ENCODE results near the gene MANSC1.
A peak's percentile ranks its signal among the peaks of the same experiment; 100 is the strongest.
"Not testable (repeated sequence)": the region's sequence is repeated elsewhere in the genome, so short reads cannot be mapped to it uniquely, and the experiment has no call there.

The MANSC1 gene

GRCh38 chr12:12351468-12352185 is 1.6 kb upstream of the MANSC1 start:
- not testable (repeated sequence) for H3K9ac ChIP-seq (ENCODE audit: low read length in 5 of 5); H3K27ac ChIP-seq (ENCODE audit: low read depth, low read length); H3K27me3 ChIP-seq (ENCODE audit: control insufficient read depth in 5 of 5, insufficient read depth in 4 of 5, low read length in 5 of 5); H3K4me3 ChIP-seq (ENCODE audit: low read depth in 1 of 5, low read length in 5 of 5); H3K9me3 ChIP-seq (ENCODE audit: control insufficient read depth in 5 of 5, low read length in 5 of 5); H3K36me3 ChIP-seq (ENCODE audit: control insufficient read depth in 5 of 5, insufficient read depth in 5 of 5, low read length in 5 of 5)
- H3K4me1 ChIP-seq (ENCODE audit: control insufficient read depth in 5 of 5, insufficient read depth in 5 of 5, low read length in 5 of 5): peaks cover 0 to 18% (median 17%) of the 10 kb centered on the region in 5 donors

- Histone ChIP-seq H3K9me3 (ENCODE audit: control insufficient read depth in 5 of 5, low read length in 5 of 5) (no peaks in the 10 kb centered on the region), H3K27me3 (ENCODE audit: control insufficient read depth in 5 of 5, insufficient read depth in 4 of 5, low read length in 5 of 5) (no peaks in the 10 kb centered on the region), H3K9ac (ENCODE audit: low read length in 5 of 5) (no peak overlapping the region), H3K27ac (ENCODE audit: low read depth, low read length) (no peak overlapping the region), H3K36me3 (ENCODE audit: control insufficient read depth in 5 of 5, insufficient read depth in 5 of 5, low read length in 5 of 5) (no peaks in the 10 kb centered on the region), H3K4me3 (ENCODE audit: low read depth in 1 of 5, low read length in 5 of 5) (peak overlapping the region in 1 of 5 donors; percentile 72), H3K4me1 (ENCODE audit: control insufficient read depth in 5 of 5, insufficient read depth in 5 of 5, low read length in 5 of 5) (peaks cover 0 to 17% (median 14%) of the 10 kb centered on the region in 5 donors)
Observed at GRCh38 chr12:12350868-12351463, 924 bp upstream of the MANSC1 start.

- peak overlapping the region in 1 of 5 donors; percentile 7 for H3K4me3 ChIP-seq (ENCODE audit: low read depth in 1 of 5, low read length in 5 of 5)
- no peaks in the 10 kb centered on the region for H3K9me3 ChIP-seq (ENCODE audit: control insufficient read depth in 5 of 5, low read length in 5 of 5)
- no peak overlapping the region for H3K9ac ChIP-seq (ENCODE audit: low read length in 5 of 5)
- peaks cover 0 to 15% (median 7%) of the 10 kb centered on the region in 5 donors for H3K36me3 ChIP-seq (ENCODE audit: control insufficient read depth in 5 of 5, insufficient read depth in 5 of 5, low read length in 5 of 5)
- no peaks in the 10 kb centered on the region for H3K27me3 ChIP-seq (ENCODE audit: control insufficient read depth in 5 of 5, insufficient read depth in 4 of 5, low read length in 5 of 5)
- H3K27ac ChIP-seq (ENCODE audit: low read depth, low read length): peak overlapping the region; percentile 39
- H3K4me1 ChIP-seq (ENCODE audit: control insufficient read depth in 5 of 5, insufficient read depth in 5 of 5, low read length in 5 of 5): peaks cover 0 to 12% (median 4%) of the 10 kb centered on the region in 5 donors
Observed at GRCh38 chr12:12338527-12339168, 11.4 kb downstream of the MANSC1 start.

GRCh38 chr12:12336511-12336910 is 13.5 kb downstream of the MANSC1 start:
- Histone ChIP-seq H3K27me3 (ENCODE audit: control insufficient read depth in 5 of 5, insufficient read depth in 4 of 5, low read length in 5 of 5) (no peaks in the 10 kb centered on the region), H3K9ac (ENCODE audit: low read length in 5 of 5) (no peak overlapping the region), H3K27ac (ENCODE audit: low read depth, low read length) (no peak overlapping the region), H3K9me3 (ENCODE audit: control insufficient read depth in 5 of 5, low read length in 5 of 5) (no peaks in the 10 kb centered on the region), H3K4me1 (ENCODE audit: control insufficient read depth in 5 of 5, insufficient read depth in 5 of 5, low read length in 5 of 5) (peaks cover 0 to 12% (median 4%) of the 10 kb centered on the region in 5 donors), H3K4me3 (ENCODE audit: low read depth in 1 of 5, low read length in 5 of 5) (no peak overlapping the region), H3K36me3 (ENCODE audit: control insufficient read depth in 5 of 5, insufficient read depth in 5 of 5, low read length in 5 of 5) (peaks cover 0 to 11% (median 0%) of the 10 kb centered on the region in 5 donors)

- H3K9me3 ChIP-seq (ENCODE audit: control insufficient read depth in 5 of 5, low read length in 5 of 5): no peaks in the 10 kb centered on the region
- H3K27ac ChIP-seq (ENCODE audit: low read depth, low read length): no peak overlapping the region
- no peak overlapping the region for H3K9ac ChIP-seq (ENCODE audit: low read length in 5 of 5)
- H3K36me3 ChIP-seq (ENCODE audit: control insufficient read depth in 5 of 5, insufficient read depth in 5 of 5, low read length in 5 of 5): peaks cover 0 to 10% (median 0%) of the 10 kb centered on the region in 5 donors
- H3K4me3 ChIP-seq (ENCODE audit: low read depth in 1 of 5, low read length in 5 of 5): no peak overlapping the region
- no peaks in the 10 kb centered on the region for H3K27me3 ChIP-seq (ENCODE audit: control insufficient read depth in 5 of 5, insufficient read depth in 4 of 5, low read length in 5 of 5)
- H3K4me1 ChIP-seq (ENCODE audit: control insufficient read depth in 5 of 5, insufficient read depth in 5 of 5, low read length in 5 of 5): peaks cover 0 to 12% (median 4%) of the 10 kb centered on the region in 5 donors
Observed at GRCh38 chr12:12336049-12336411, 14.0 kb downstream of the MANSC1 start.

GRCh38 chr12:12334367-12335040 is 15.5 kb downstream of the MANSC1 start:
- H3K4me1 ChIP-seq (ENCODE audit: control insufficient read depth in 5 of 5, insufficient read depth in 5 of 5, low read length in 5 of 5): peaks cover 0 to 12% (median 4%) of the 10 kb centered on the region in 5 donors
- H3K4me3 ChIP-seq (ENCODE audit: low read depth in 1 of 5, low read length in 5 of 5): no peak overlapping the region
- H3K27me3 ChIP-seq (ENCODE audit: control insufficient read depth in 5 of 5, insufficient read depth in 4 of 5, low read length in 5 of 5): no peaks in the 10 kb centered on the region
- H3K36me3 ChIP-seq (ENCODE audit: control insufficient read depth in 5 of 5, insufficient read depth in 5 of 5, low read length in 5 of 5): peaks cover 0 to 8% (median 5%) of the 10 kb centered on the region in 5 donors
- no peaks in the 10 kb centered on the region for H3K9me3 ChIP-seq (ENCODE audit: control insufficient read depth in 5 of 5, low read length in 5 of 5)
- no peak overlapping the region for H3K27ac ChIP-seq (ENCODE audit: low read depth, low read length)
- H3K9ac ChIP-seq (ENCODE audit: low read length in 5 of 5): no peak overlapping the region

- Histone ChIP-seq H3K4me1 (ENCODE audit: control insufficient read depth in 5 of 5, insufficient read depth in 5 of 5, low read length in 5 of 5) (peaks cover 2 to 9% (median 4%) of the 10 kb centered on the region in 5 donors), H3K9me3 (ENCODE audit: control insufficient read depth in 5 of 5, low read length in 5 of 5) (no peaks in the 10 kb centered on the region), H3K27me3 (ENCODE audit: control insufficient read depth in 5 of 5, insufficient read depth in 4 of 5, low read length in 5 of 5) (no peaks in the 10 kb centered on the region), H3K4me3 (ENCODE audit: low read depth in 1 of 5, low read length in 5 of 5) (no peak overlapping the region), H3K27ac (ENCODE audit: low read depth, low read length) (no peak overlapping the region), H3K36me3 (ENCODE audit: control insufficient read depth in 5 of 5, insufficient read depth in 5 of 5, low read length in 5 of 5) (peaks cover 0 to 8% (median 5%) of the 10 kb centered on the region in 5 donors), H3K9ac (ENCODE audit: low read length in 5 of 5) (no peak overlapping the region)
Observed at GRCh38 chr12:12333407-12334366, 16.4 kb downstream of the MANSC1 start.

- no peaks in the 10 kb centered on the region for H3K27me3 ChIP-seq (ENCODE audit: control insufficient read depth in 5 of 5, insufficient read depth in 4 of 5, low read length in 5 of 5)
- H3K27ac ChIP-seq (ENCODE audit: low read depth, low read length): no peak overlapping the region
- no peaks in the 10 kb centered on the region for H3K9me3 ChIP-seq (ENCODE audit: control insufficient read depth in 5 of 5, low read length in 5 of 5)
- no peak overlapping the region for H3K4me3 ChIP-seq (ENCODE audit: low read depth in 1 of 5, low read length in 5 of 5)
- no peak overlapping the region for H3K9ac ChIP-seq (ENCODE audit: low read length in 5 of 5)
- peaks cover 0 to 8% (median 5%) of the 10 kb centered on the region in 5 donors for H3K36me3 ChIP-seq (ENCODE audit: control insufficient read depth in 5 of 5, insufficient read depth in 5 of 5, low read length in 5 of 5)
- H3K4me1 ChIP-seq (ENCODE audit: control insufficient read depth in 5 of 5, insufficient read depth in 5 of 5, low read length in 5 of 5): peaks cover 2 to 15% (median 4%) of the 10 kb centered on the region in 5 donors
Observed at GRCh38 chr12:12331896-12332295, 18.1 kb downstream of the MANSC1 start.

- Histone ChIP-seq H3K27ac (ENCODE audit: low read depth, low read length) (no peak overlapping the region), H3K4me3 (ENCODE audit: low read depth in 1 of 5, low read length in 5 of 5) (no peak overlapping the region), H3K36me3 (ENCODE audit: control insufficient read depth in 5 of 5, insufficient read depth in 5 of 5, low read length in 5 of 5) (peaks cover 0 to 8% (median 5%) of the 10 kb centered on the region in 5 donors), H3K9me3 (ENCODE audit: control insufficient read depth in 5 of 5, low read length in 5 of 5) (no peaks in the 10 kb centered on the region), H3K4me1 (ENCODE audit: control insufficient read depth in 5 of 5, insufficient read depth in 5 of 5, low read length in 5 of 5) (peaks cover 2 to 15% (median 4%) of the 10 kb centered on the region in 5 donors), H3K27me3 (ENCODE audit: control insufficient read depth in 5 of 5, insufficient read depth in 4 of 5, low read length in 5 of 5) (no peaks in the 10 kb centered on the region), H3K9ac (ENCODE audit: low read length in 5 of 5) (no peak overlapping the region)
Observed at GRCh38 chr12:12331244-12331771, 18.7 kb downstream of the MANSC1 start.

All from subcutaneous abdominal adipose tissue (tissue), 5 donors.